ENCODE measurements around the gene CDK5RAP2.

The CDK5RAP2 gene

GRCh38 chr9:120365386-120365785 is 214.6 kb downstream of the CDK5RAP2 start:
- H3K27me3 ChIP-seq (ENCODE audit: insufficient read depth, low read length, poor library complexity): peaks cover 2% of the 10 kb centered on the region
- no peak for TF ChIP-seq CTCF (IDR thresholded peaks at IDR 0.05; ENCODE audit: borderline replicate concordance, extremely low read depth, low read length, poor library complexity, severe bottlenecking)
- TF ChIP-seq EZH2 (IDR thresholded peaks at IDR 0.05; ENCODE audit: borderline replicate concordance, low read depth, low read length, severe bottlenecking): no peak
- no peaks in the 10 kb centered on the region for H3K4me1 ChIP-seq (ENCODE audit: insufficient read depth, low read length)
- H3K4me2 ChIP-seq (ENCODE audit: insufficient read depth, low read length): no peak overlapping the region
- H2AFZ ChIP-seq (ENCODE audit: low read depth, low read length): no peak overlapping the region
- no peak overlapping the region for H3K27ac ChIP-seq (ENCODE audit: low read length)
- no peak overlapping the region for H3K4me3 ChIP-seq (ENCODE audit: low read depth in 1 of 2, low read length in 2 of 2)
- H3K9ac ChIP-seq (ENCODE audit: low read depth, low read length): no peak overlapping the region
- no peaks in the 10 kb centered on the region for H3K36me3 ChIP-seq (ENCODE audit: insufficient read depth, low read length)
- H4K20me1 ChIP-seq (ENCODE audit: insufficient read depth, low read length): no peaks in the 10 kb centered on the region
- DNase-seq: no peak
- no peaks in the 10 kb centered on the region for H3K9me3 ChIP-seq (ENCODE audit: insufficient read depth, low read length, severe bottlenecking)
- H3K79me2 ChIP-seq (ENCODE audit: insufficient read depth, low read length): no peaks in the 10 kb centered on the region
- no peak for ATAC-seq (ENCODE audit: insufficient read depth, low read depth)

- peaks cover 2% of the 10 kb centered on the region for H3K27me3 ChIP-seq (ENCODE audit: insufficient read depth, low read length, poor library complexity)
- DNase-seq (no peak), ATAC-seq (ENCODE audit: insufficient read depth, low read depth) (no peak)
- no peaks in the 10 kb centered on the region for H3K79me2 ChIP-seq (ENCODE audit: insufficient read depth, low read length)
- H3K36me3 ChIP-seq (ENCODE audit: insufficient read depth, low read length): no peaks in the 10 kb centered on the region
- TF ChIP-seq EZH2 (IDR thresholded peaks at IDR 0.05; ENCODE audit: borderline replicate concordance, low read depth, low read length, severe bottlenecking): no peak
- no peak for TF ChIP-seq CTCF (IDR thresholded peaks at IDR 0.05; ENCODE audit: borderline replicate concordance, extremely low read depth, low read length, poor library complexity, severe bottlenecking)
- no peaks in the 10 kb centered on the region for H4K20me1 ChIP-seq (ENCODE audit: insufficient read depth, low read length)
- H2AFZ ChIP-seq (ENCODE audit: low read depth, low read length): no peak overlapping the region
- no peaks in the 10 kb centered on the region for H3K9me3 ChIP-seq (ENCODE audit: insufficient read depth, low read length, severe bottlenecking)
- H3K27ac ChIP-seq (ENCODE audit: low read length): no peak overlapping the region
- no peak overlapping the region for H3K4me3 ChIP-seq (ENCODE audit: low read depth in 1 of 2, low read length in 2 of 2)
- no peak overlapping the region for H3K4me2 ChIP-seq (ENCODE audit: insufficient read depth, low read length)
- no peaks in the 10 kb centered on the region for H3K4me1 ChIP-seq (ENCODE audit: insufficient read depth, low read length)
- H3K9ac ChIP-seq (ENCODE audit: low read depth, low read length): no peak overlapping the region
Observed at GRCh38 chr9:120363697-120364096, 216.3 kb downstream of the CDK5RAP2 start.

GRCh38 chr9:120362446-120362845 is 217.5 kb downstream of the CDK5RAP2 start:
- Histone ChIP-seq H3K36me3 (ENCODE audit: insufficient read depth, low read length) (no peaks in the 10 kb centered on the region), H4K20me1 (ENCODE audit: insufficient read depth, low read length) (no peaks in the 10 kb centered on the region), H3K27ac (ENCODE audit: low read length) (no peak overlapping the region), H3K4me1 (ENCODE audit: insufficient read depth, low read length) (no peaks in the 10 kb centered on the region), H3K79me2 (ENCODE audit: insufficient read depth, low read length) (no peaks in the 10 kb centered on the region), H3K9me3 (ENCODE audit: insufficient read depth, low read length, severe bottlenecking) (no peaks in the 10 kb centered on the region), H3K9ac (ENCODE audit: low read depth, low read length) (no peak overlapping the region), H3K4me3 (ENCODE audit: low read depth in 1 of 2, low read length in 2 of 2) (no peak overlapping the region), H2AFZ (ENCODE audit: low read depth, low read length) (no peak overlapping the region), H3K27me3 (ENCODE audit: insufficient read depth, low read length, poor library complexity) (peaks cover 2% of the 10 kb centered on the region), H3K4me2 (ENCODE audit: insufficient read depth, low read length) (no peak overlapping the region)
- DNase-seq: no peak
- no peak for ATAC-seq (ENCODE audit: insufficient read depth, low read depth)
- no peak for TF ChIP-seq CTCF (IDR thresholded peaks at IDR 0.05; ENCODE audit: borderline replicate concordance, extremely low read depth, low read length, poor library complexity, severe bottlenecking)
- no peak for TF ChIP-seq EZH2 (IDR thresholded peaks at IDR 0.05; ENCODE audit: borderline replicate concordance, low read depth, low read length, severe bottlenecking)

- peaks cover 2% of the 10 kb centered on the region for H3K27me3 ChIP-seq (ENCODE audit: insufficient read depth, low read length, poor library complexity)
- H3K9ac ChIP-seq (ENCODE audit: low read depth, low read length): no peak overlapping the region
- H3K79me2 ChIP-seq (ENCODE audit: insufficient read depth, low read length): no peaks in the 10 kb centered on the region
- H3K36me3 ChIP-seq (ENCODE audit: insufficient read depth, low read length): no peaks in the 10 kb centered on the region
- no peaks in the 10 kb centered on the region for H3K9me3 ChIP-seq (ENCODE audit: insufficient read depth, low read length, severe bottlenecking)
- H3K4me2 ChIP-seq (ENCODE audit: insufficient read depth, low read length): no peak overlapping the region
- H4K20me1 ChIP-seq (ENCODE audit: insufficient read depth, low read length): no peaks in the 10 kb centered on the region
- H3K4me1 ChIP-seq (ENCODE audit: insufficient read depth, low read length): no peaks in the 10 kb centered on the region
- H3K4me3 ChIP-seq (ENCODE audit: low read depth in 1 of 2, low read length in 2 of 2): no peak overlapping the region
- H3K27ac ChIP-seq (ENCODE audit: low read length): no peak overlapping the region
- H2AFZ ChIP-seq (ENCODE audit: low read depth, low read length): no peak overlapping the region
- DNase-seq (no peak), ATAC-seq (ENCODE audit: insufficient read depth, low read depth) (no peak)
- TF ChIP-seq EZH2 (IDR thresholded peaks at IDR 0.05; ENCODE audit: borderline replicate concordance, low read depth, low read length, severe bottlenecking) (no peak), CTCF (IDR thresholded peaks at IDR 0.05; ENCODE audit: borderline replicate concordance, extremely low read depth, low read length, poor library complexity, severe bottlenecking) (no peak)
Observed at GRCh38 chr9:120361551-120361950, 218.4 kb downstream of the CDK5RAP2 start.
